GM10847 (cell line): ENCODE measurements around the gene MINDY3.

Source experiments
- POLR2A ChIP-seq: IDR thresholded peaks from 2 replicates; pipeline ENCODE4 v1.6.1; 2011; ENCODE audit not compliant: insufficient read length; ENCODE audit errors: extremely low read depth

MINDY3 gene

GRCh38 chr10:15859906-15860691 lies at the start of gene MINDY3:
TSS of gene MINDY3 (minus strand) at chr10:15860507. CDS start at chr10:15860299, 208 bp downstream.
- peak; percentile 52 for TF ChIP-seq POLR2A

GRCh38 chr10:15901889-15902288 lies 41.6 kb upstream of the MINDY3 start:
- no peak for TF ChIP-seq POLR2A

GRCh38 chr10:15898046-15898445 lies 37.7 kb upstream of the MINDY3 start:
- no peak for TF ChIP-seq POLR2A

- no peak for TF ChIP-seq POLR2A
Observed at GRCh38 chr10:15897287-15897686, 37.0 kb upstream of the MINDY3 start.

GRCh38 chr10:15896654-15897053 lies 36.3 kb upstream of the MINDY3 start:
- TF ChIP-seq POLR2A, result no peak

GRCh38 chr10:15884447-15884846 lies 24.1 kb upstream of the MINDY3 start:
- no peak for TF ChIP-seq POLR2A

- TF ChIP-seq POLR2A, result no peak
Observed at GRCh38 chr10:15881542-15881941, 21.2 kb upstream of the MINDY3 start.

GRCh38 chr10:15879663-15880062 lies 19.4 kb upstream of the MINDY3 start:
- TF ChIP-seq POLR2A, result no peak

- TF ChIP-seq POLR2A, result no peak
Observed at GRCh38 chr10:15879058-15879457, 18.8 kb upstream of the MINDY3 start.

GRCh38 chr10:15877836-15878576 lies 17.7 kb upstream of the MINDY3 start:
- no peak for TF ChIP-seq POLR2A

- no peak for TF ChIP-seq POLR2A
Observed at GRCh38 chr10:15871823-15872222, 11.5 kb upstream of the MINDY3 start.

GRCh38 chr10:15869935-15870334 lies 9.6 kb upstream of the MINDY3 start:
- no peak for TF ChIP-seq POLR2A

GRCh38 chr10:15868006-15868405 lies 7.7 kb upstream of the MINDY3 start:
- TF ChIP-seq POLR2A, result no peak

GRCh38 chr10:15865304-15865703 lies 5.0 kb upstream of the MINDY3 start:
- TF ChIP-seq POLR2A, result no peak

- TF ChIP-seq POLR2A, result no peak
Observed at GRCh38 chr10:15864419-15864818, 4.1 kb upstream of the MINDY3 start.

GRCh38 chr10:15863733-15864132 lies 3.4 kb upstream of the MINDY3 start:
- TF ChIP-seq POLR2A, result no peak
